ENCODE results near the gene NT5DC1.

DNA sequence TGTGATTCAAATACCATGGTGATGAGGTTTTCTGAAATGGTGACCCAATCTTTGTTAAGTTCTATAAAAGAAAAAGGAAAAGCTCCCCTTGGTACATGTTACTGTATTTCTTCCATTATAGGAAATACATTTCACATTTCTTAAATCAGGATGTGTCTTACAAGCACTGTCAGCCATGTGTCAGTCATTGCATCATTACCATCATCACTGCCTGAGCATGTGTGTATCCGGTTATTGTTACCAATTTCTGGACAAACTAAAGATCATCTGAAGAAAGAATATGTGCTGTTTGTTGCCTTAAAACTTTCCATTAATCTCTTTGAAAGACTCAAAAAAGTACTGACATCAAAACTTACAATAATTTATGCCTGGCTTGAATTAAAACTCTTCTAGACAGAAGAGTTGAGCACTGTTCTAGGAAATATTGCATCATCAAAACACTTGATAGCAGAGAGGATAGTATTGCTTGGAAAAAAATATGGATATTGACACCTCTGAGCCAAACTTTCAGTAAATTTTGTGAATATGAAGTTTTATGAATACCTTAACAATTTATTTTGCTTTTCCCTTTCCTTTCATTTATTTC, 186.2 kb downstream of the NT5DC1 start:
- TF ChIP-seq, protein P1, sequence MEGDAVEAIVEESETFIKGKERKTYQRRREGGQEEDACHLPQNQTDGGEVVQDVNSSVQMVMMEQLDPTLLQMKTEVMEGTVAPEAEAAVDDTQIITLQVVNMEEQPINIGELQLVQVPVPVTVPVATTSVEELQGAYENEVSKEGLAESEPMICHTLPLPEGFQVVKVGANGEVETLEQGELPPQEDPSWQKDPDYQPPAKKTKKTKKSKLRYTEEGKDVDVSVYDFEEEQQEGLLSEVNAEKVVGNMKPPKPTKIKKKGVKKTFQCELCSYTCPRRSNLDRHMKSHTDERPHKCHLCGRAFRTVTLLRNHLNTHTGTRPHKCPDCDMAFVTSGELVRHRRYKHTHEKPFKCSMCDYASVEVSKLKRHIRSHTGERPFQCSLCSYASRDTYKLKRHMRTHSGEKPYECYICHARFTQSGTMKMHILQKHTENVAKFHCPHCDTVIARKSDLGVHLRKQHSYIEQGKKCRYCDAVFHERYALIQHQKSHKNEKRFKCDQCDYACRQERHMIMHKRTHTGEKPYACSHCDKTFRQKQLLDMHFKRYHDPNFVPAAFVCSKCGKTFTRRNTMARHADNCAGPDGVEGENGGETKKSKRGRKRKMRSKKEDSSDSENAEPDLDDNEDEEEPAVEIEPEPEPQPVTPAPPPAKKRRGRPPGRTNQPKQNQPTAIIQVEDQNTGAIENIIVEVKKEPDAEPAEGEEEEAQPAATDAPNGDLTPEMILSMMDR (IDR thresholded peaks at IDR 0.05), result no peak
- no peak for TF ChIP-seq POLR2A (IDR thresholded peaks at IDR 0.05)

All from body of pancreas (tissue), 4 donors.